ENCODE data around the gene UBE2D1. TPM values are rescaled to one million over a fixed set of nuclear protein-coding genes. Genes with fewer than 3 reads are reported as not detected.

UBE2D1 gene
- total and polyA plus RNA-seq, 2 of the 8 experiments (the other 6 are each of a cell fraction or from before 2014, with no cell fraction given) = 21.2 to 33.5 TPM

DNA sequence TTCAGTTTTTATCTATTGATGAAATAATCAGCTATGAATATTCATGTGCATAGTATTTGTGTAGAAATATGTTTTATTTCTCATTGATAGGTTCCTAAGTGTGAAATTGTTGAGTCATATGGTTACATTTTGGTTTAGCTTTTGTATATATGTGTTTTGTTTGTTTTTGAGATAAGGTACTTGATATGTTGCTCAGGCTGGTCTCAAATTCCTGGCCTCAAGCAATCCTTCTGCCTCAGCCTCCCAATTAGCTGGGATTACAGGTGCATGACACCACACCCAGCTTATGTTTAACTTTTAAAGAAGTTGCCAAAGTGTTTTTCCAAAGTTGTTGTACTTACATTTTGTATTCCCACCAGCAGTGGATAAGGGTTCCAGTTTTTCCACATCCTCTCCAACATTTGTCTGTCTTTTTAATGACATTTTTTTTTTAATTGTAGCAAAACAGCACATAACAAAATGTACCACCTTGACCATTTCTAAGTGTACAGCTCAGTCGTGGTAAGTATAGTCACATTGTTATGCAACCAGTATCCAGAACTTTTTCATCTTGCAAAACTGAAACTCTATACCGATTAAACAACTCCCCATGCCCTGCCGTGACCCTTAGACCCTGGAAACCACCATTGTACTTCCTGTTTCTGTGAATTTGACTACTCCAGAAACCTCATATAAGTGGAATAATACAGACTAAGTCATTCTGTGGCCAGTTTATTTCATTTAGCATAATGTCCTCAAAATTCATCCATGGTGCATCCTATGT, 12.6 kb upstream of the UBE2D1 start:
- FAIRE-seq (no peak), DNase-seq (ENCODE audit: low read depth in 1 of 2, low spot score in 2 of 2) (no peak)
- Histone ChIP-seq H3K27ac (ENCODE audit: low read depth, low read length) (no peak overlapping the region), H3K18ac (ENCODE audit: extremely low read depth, low read length) (no peak overlapping the region), H4K8ac (ENCODE audit: extremely low read depth, insufficient read depth, low read length) (no peak overlapping the region), H3K56ac (replicated peaks; ENCODE audit: insufficient read length, low read depth, low read length) (no peak overlapping the region), H4K5ac (ENCODE audit: insufficient read length, low read depth, low read length) (no peak overlapping the region), H2AFZ (ENCODE audit: low read length) (no peak overlapping the region), H2BK12ac (ENCODE audit: low read depth, low read length) (no peak overlapping the region), H3K14ac (ENCODE audit: insufficient read length) (no peak overlapping the region), H2BK120ac (replicated peaks; ENCODE audit: low read depth, low read length) (no peak overlapping the region), H3K23me2 (ENCODE audit: low read depth, low read length) (no peaks in the 10 kb centered on the region), H3K23ac (ENCODE audit: insufficient read length) (no peak overlapping the region), H3K79me1 (ENCODE audit: low read depth, low read length) (no peaks in the 10 kb centered on the region), H3K9ac (replicated peaks in 1 of 4; ENCODE audit: extremely low read depth in 1 of 4, low read depth in 3 of 4, low read length in 3 of 4) (no peak overlapping the region), H2BK5ac (ENCODE audit: low read depth, low read length) (no peak overlapping the region), H3K4me2 (ENCODE audit: insufficient read depth in 1 of 2, low read depth in 2 of 2, low read length in 2 of 2) (no peak overlapping the region), H3K27me3 (replicated peaks in 1 of 4; ENCODE audit: control insufficient read depth in 3 of 4, extremely low read depth in 1 of 4, insufficient read depth in 3 of 4, low read length in 3 of 4) (no peaks in the 10 kb centered on the region), H4K20me1 (replicated peaks in 1 of 2; ENCODE audit: control insufficient read depth in 1 of 2, insufficient read depth in 2 of 2, low read length in 2 of 2) (no peaks in the 10 kb centered on the region), H3K4ac (replicated peaks; ENCODE audit: insufficient read length, low read depth, low read length) (no peak overlapping the region), H2BK20ac (ENCODE audit: low read length) (no peak overlapping the region), H4K91ac (replicated peaks; ENCODE audit: insufficient read length, low read length) (no peak overlapping the region), H3K36me3 (ENCODE audit: control insufficient read depth in 2 of 4, insufficient read depth in 4 of 4, low read length in 3 of 4) (no peaks in the 10 kb centered on the region), H3K79me2 (ENCODE audit: control insufficient read depth in 1 of 2, insufficient read depth in 2 of 2, low read length in 2 of 2) (no peaks in the 10 kb centered on the region), H2AK5ac (ENCODE audit: low read depth, low read length) (no peak overlapping the region), H2BK15ac (ENCODE audit: low read length) (no peak overlapping the region), H3K4me1 (replicated peaks in 1 of 4; ENCODE audit: control insufficient read depth in 3 of 4, insufficient read depth in 4 of 4, low read length in 3 of 4) (no peaks in the 10 kb centered on the region), H3K9me3 (ENCODE audit: insufficient read depth in 2 of 2, low read depth in 1 of 2, low read length in 1 of 2) (no peaks in the 10 kb centered on the region), H3K4me3 (ENCODE audit: extremely low read depth in 1 of 4, insufficient read depth in 2 of 4, low read depth in 3 of 4, low read length in 4 of 4) (no peak overlapping the region)
- ChIA-PET POLR2A (ENCODE audit: partially characterized antibody) (interaction anchor here (1.7 kb wide), 1 partner anchor 13 kb away, joined by 6 read pairs; the partner anchor contains the start of gene UBE2D1), CTCF (ENCODE audit: partially characterized antibody) (no interaction called here)
- WGBS, 2 experiments (ENCODE audit: extremely low coverage in 1 of 2, insufficient coverage in 1 of 2, insufficient read length in 1 of 2, insufficient replicate concordance in 2 of 2, low coverage in 1 of 2, low lambda C conversion rate in 2 of 2, missing lambda C conversion rate in 1 of 2) = 90% methylated on average over 3 of the region's 3 CpGs; no CpG with 5 or more reads in 1 of the 2 experiments
- TF ChIP-seq HDAC2 (IDR thresholded peaks at IDR 0.05; ENCODE audit: borderline replicate concordance in 1 of 2, low read depth in 2 of 2, low read length in 2 of 2) (no peak), EZH2 (IDR thresholded peaks at IDR 0.05; ENCODE audit: low read depth, low read length, severe bottlenecking) (no peak), RAD21 (IDR thresholded peaks at IDR 0.05 in 1 of 2, conservative IDR thresholded peaks at IDR 0.05 in 1 of 2; ENCODE audit: low read depth in 2 of 2, low read length in 2 of 2) (no peak), ASH2L (IDR thresholded peaks at IDR 0.05; ENCODE audit: low read length) (no peak), BACH1 (IDR thresholded peaks at IDR 0.05; ENCODE audit: low read length) (no peak), SIRT6 (IDR thresholded peaks at IDR 0.05; ENCODE audit: low read length) (no peak), SUZ12 (IDR thresholded peaks at IDR 0.05; ENCODE audit: low read length) (no peak), SRF (IDR thresholded peaks at IDR 0.05; ENCODE audit: low read depth, low read length) (no peak)
- TF ChIP-seq, protein P1, sequence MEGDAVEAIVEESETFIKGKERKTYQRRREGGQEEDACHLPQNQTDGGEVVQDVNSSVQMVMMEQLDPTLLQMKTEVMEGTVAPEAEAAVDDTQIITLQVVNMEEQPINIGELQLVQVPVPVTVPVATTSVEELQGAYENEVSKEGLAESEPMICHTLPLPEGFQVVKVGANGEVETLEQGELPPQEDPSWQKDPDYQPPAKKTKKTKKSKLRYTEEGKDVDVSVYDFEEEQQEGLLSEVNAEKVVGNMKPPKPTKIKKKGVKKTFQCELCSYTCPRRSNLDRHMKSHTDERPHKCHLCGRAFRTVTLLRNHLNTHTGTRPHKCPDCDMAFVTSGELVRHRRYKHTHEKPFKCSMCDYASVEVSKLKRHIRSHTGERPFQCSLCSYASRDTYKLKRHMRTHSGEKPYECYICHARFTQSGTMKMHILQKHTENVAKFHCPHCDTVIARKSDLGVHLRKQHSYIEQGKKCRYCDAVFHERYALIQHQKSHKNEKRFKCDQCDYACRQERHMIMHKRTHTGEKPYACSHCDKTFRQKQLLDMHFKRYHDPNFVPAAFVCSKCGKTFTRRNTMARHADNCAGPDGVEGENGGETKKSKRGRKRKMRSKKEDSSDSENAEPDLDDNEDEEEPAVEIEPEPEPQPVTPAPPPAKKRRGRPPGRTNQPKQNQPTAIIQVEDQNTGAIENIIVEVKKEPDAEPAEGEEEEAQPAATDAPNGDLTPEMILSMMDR (IDR thresholded peaks at IDR 0.05; ENCODE audit: control extremely low read depth in 1 of 3, insufficient read depth in 1 of 3, low read depth in 1 of 3, low read length in 3 of 3) = no peak

Measured in H1 (cell line).